HG03045 (cell line): ENCODE results near the gene NAALAD2.
"Not testable (repeated sequence)": the region's sequence is repeated elsewhere in the genome, so short reads cannot be mapped to it uniquely, and the experiment has no call there.

Source experiments
- ATAC-seq: cut with Tn5 transposase; IDR thresholded peaks from one replicate; pipeline ENCODE4 v1.9.1; 2021; ENCODE audit warnings: mild to moderate bottlenecking, moderate library complexity; ENCODE audit not compliant: unreplicated experiment

Gene NAALAD2

GRCh38 chr11:90189011-90189410 lies 54.5 kb downstream of the NAALAD2 start:
- ATAC-seq: no peak

- no peak for ATAC-seq
Observed at GRCh38 chr11:90192869-90193582, 58.6 kb downstream of the NAALAD2 start.

- ATAC-seq: no peak
Observed at GRCh38 chr11:90197377-90197776, 62.9 kb downstream of the NAALAD2 start.

GRCh38 chr11:90202342-90202741 lies 67.9 kb downstream of the NAALAD2 start:
- ATAC-seq: no peak

GRCh38 chr11:90204407-90204806 lies 69.9 kb downstream of the NAALAD2 start:
- ATAC-seq: no peak

GRCh38 chr11:90204832-90205646 lies 70.6 kb downstream of the NAALAD2 start:
- no peak for ATAC-seq

- ATAC-seq: not testable (repeated sequence)
Observed at GRCh38 chr11:90207992-90208391, 73.5 kb downstream of the NAALAD2 start.

- no peak for ATAC-seq
Observed at GRCh38 chr11:90208857-90209256, 74.4 kb downstream of the NAALAD2 start.

- ATAC-seq: no peak
Observed at GRCh38 chr11:90213322-90213721, 78.9 kb downstream of the NAALAD2 start.

GRCh38 chr11:90216611-90217010 lies 82.1 kb downstream of the NAALAD2 start:
- ATAC-seq: no peak

- ATAC-seq: no peak
Observed at GRCh38 chr11:90218606-90219005, 84.1 kb downstream of the NAALAD2 start.

GRCh38 chr11:90219438-90219837 lies 85.0 kb downstream of the NAALAD2 start:
- no peak for ATAC-seq

- no peak for ATAC-seq
Observed at GRCh38 chr11:90220391-90220790, 85.9 kb downstream of the NAALAD2 start.

GRCh38 chr11:90221803-90222458 lies 87.5 kb downstream of the NAALAD2 start:
- ATAC-seq: peak; percentile 19

- peak; percentile 95 for ATAC-seq
Observed at GRCh38 chr11:90222459-90223247, 88.2 kb downstream of the NAALAD2 start, which contains the start of gene CHORDC1. Gene CHORDC1, minus strand, starts transcription at chr11:90223049. Its CDS starts 95 bp downstream, at chr11:90222954.

- ATAC-seq: peak; percentile 50
Observed at GRCh38 chr11:90223248-90223585, 88.8 kb downstream of the NAALAD2 start.

GRCh38 chr11:90228056-90228455 lies 93.6 kb downstream of the NAALAD2 start:
- ATAC-seq: no peak

GRCh38 chr11:90229791-90230190 lies 95.3 kb downstream of the NAALAD2 start:
- ATAC-seq: no peak

GRCh38 chr11:90234977-90235376 lies 100.5 kb downstream of the NAALAD2 start:
- no peak for ATAC-seq

GRCh38 chr11:90235526-90235925 lies 101.1 kb downstream of the NAALAD2 start:
- no peak for ATAC-seq

- ATAC-seq: no peak
Observed at GRCh38 chr11:90237004-90237403, 102.5 kb downstream of the NAALAD2 start.
